PC-3 (cell line): Measurements from ENCODE around the gene CTNNA3. TPM values are rescaled to one million over a fixed set of nuclear protein-coding genes. Genes with fewer than 3 reads are reported as not detected.
A peak's percentile ranks its signal among the peaks of the same experiment; 100 is the strongest.

Experiments
- ATAC-seq: fragments of 200-7000 bp; cut with Tn5 transposase; 2 replicates; pipeline ENCODE4 v1.9.1; 2020; ENCODE audit warnings: mild to moderate bottlenecking, moderate library complexity
- BruUV-seq: library from RNA; stranded (reverse); fragments of 400-500 nt; replicated peaks from 2 replicates; lab custom pipeline; 2021; lab: Mats Ljungman, UMichigan
- CTCF ChIA-PET: fragments of 300-600 bp; sonication (Branson Sonifier 250); formaldehyde crosslinking; loops from one replicate; lab custom pipeline; 2022; ENCODE audit warnings: antibody characterized with exemption; lab: Charles Lee
- POLR2A ChIA-PET: fragments of 300-600 bp; sonication (Branson Sonifier 250); formaldehyde crosslinking; loops from one replicate; lab custom pipeline; 2022; ENCODE audit warnings: antibody characterized with exemption; ENCODE audit not compliant: unreplicated experiment; lab: Charles Lee
- DNase-seq: peaks from one replicate; pipeline ENCODE4 v3.0.0-alpha.2; 2015
- H2AFZ ChIP-seq: fragments of 300-600 bp; sonication (generic); 2 replicates; pipeline ENCODE4 v1.6.0; 2016; ENCODE audit warnings: antibody characterized with exemption, low read length
- H3F3A ChIP-seq: fragments of 300-600 bp; sonication (generic); one replicate; pipeline ENCODE4 v1.6.0; 2017; ENCODE audit warnings: antibody characterized with exemption, low read length, control low read depth, mild to moderate bottlenecking; ENCODE audit not compliant: unreplicated experiment
- H3K27ac ChIP-seq: fragments of 300-600 bp; sonication (generic); 2 replicates; pipeline ENCODE4 v1.5.1; 2016; ENCODE audit warnings: mild to moderate bottlenecking, low read length
- H3K27me3 ChIP-seq: fragments of 300-600 bp; sonication (generic); 2 replicates; pipeline ENCODE4 v1.6.1; 2016; ENCODE audit warnings: low read length, mixed read lengths
- H3K36me3 ChIP-seq: fragments of 300-600 bp; sonication (generic); 2 replicates; pipeline ENCODE4 v1.6.1; 2016; ENCODE audit warnings: low read depth, mixed run types, low read length, mixed read lengths
- H3K4me1 ChIP-seq: fragments of 300-600 bp; sonication (generic); 2 replicates; pipeline ENCODE4 v1.5.1; 2016; ENCODE audit warnings: low read length; ENCODE audit not compliant: insufficient read depth
- H3K4me2 ChIP-seq: fragments of 300-600 bp; sonication (generic); 2 replicates; pipeline ENCODE4 v1.6.0; 2016; ENCODE audit warnings: low read length
- H3K4me3 ChIP-seq: fragments of 300-600 bp; sonication (generic); 2 replicates; pipeline ENCODE4 v1.5.1; 2016; ENCODE audit warnings: mild to moderate bottlenecking, low read length, mixed read lengths
- H3K79me2 ChIP-seq: fragments of 300-600 bp; sonication (generic); 2 replicates; pipeline ENCODE4 v1.6.1; 2017; ENCODE audit warnings: low read length, mixed read lengths
- H3K9ac ChIP-seq: fragments of 300-600 bp; sonication (generic); 2 replicates; pipeline ENCODE4 v1.6.0; 2016; ENCODE audit warnings: mild to moderate bottlenecking, low read length
- H3K9me2 ChIP-seq: fragments of 300-600 bp; sonication (generic); replicated peaks from 2 replicates; pipeline ENCODE4 v1.6.1; 2016; ENCODE audit warnings: mixed run types, low read length, mixed read lengths
- H3K9me3 ChIP-seq: fragments of 300-600 bp; sonication (generic); 2 replicates; pipeline ENCODE4 v1.6.1; 2016; ENCODE audit warnings: low read length, mixed read lengths
- H4K20me1 ChIP-seq: fragments of 300-600 bp; sonication (generic); 2 replicates; pipeline ENCODE4 v1.6.1; 2016; ENCODE audit warnings: low read length, mixed read lengths
- EZH2 ChIP-seq: fragments of 300-600 bp; sonication (generic); IDR thresholded peaks from one replicate; pipeline ENCODE4 v1.6.1; 2017; ENCODE audit warnings: antibody characterized with exemption, mild to moderate bottlenecking, low read length; ENCODE audit not compliant: unreplicated experiment
- EZH2phosphoT487 ChIP-seq: fragments of 300-600 bp; sonication (generic); IDR thresholded peaks from 2 replicates; pipeline ENCODE4 v1.6.1; 2018; ENCODE audit warnings: mild to moderate bottlenecking, antibody characterized with exemption, low read length, borderline replicate concordance
- intact Hi-C: fragments of 100-400 bp; cut with micrococcal nuclease; formaldehyde crosslinking; loops from 2 replicates; pipeline ENCODE4 v1.9.0; 2023
- total RNA-seq: library from RNA; depleted of rRNA; stranded (reverse); fragments of >200 nt; gene quantifications from 2 replicates; pipeline ENCODE4 v1.2.3, GENCODE V29; 2014
- TF ChIP-seq, protein P1 (sequence below): fragments of 300-600 bp; sonication (generic); conservative IDR thresholded peaks from 2 replicates; pipeline ENCODE4 v1.5.1; 2017; ENCODE audit warnings: antibody characterized with exemption, low read depth, mild to moderate bottlenecking, low read length

Gene CTNNA3
- total RNA-seq, 1 experiment from 2014 or later: 1.9 TPM

DNA sequence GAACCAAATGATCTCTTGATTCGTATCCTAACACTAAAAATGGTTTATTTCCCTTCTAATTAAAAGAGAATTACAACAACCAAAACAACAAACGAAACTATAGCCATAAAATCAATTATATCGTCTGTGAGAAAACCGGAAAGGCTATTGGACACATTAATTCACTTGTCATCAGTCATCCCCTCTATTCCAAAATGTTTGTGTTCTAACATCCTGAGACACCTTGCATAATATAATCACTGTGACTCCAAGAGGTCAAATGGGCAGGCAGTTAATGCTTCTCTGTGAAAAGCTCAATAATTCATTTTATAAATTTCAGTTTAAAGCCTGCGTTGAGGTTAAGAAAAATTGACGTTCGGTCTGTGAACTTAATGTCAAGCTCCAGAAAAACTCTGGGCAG, 770.6 kb downstream of the CTNNA3 start:
- no TSS peak for BruUV-seq
- no peak overlapping the region for H3K9ac ChIP-seq
- no peak overlapping the region for H3K27ac ChIP-seq
- ChIA-PET POLR2A (interaction anchor here (0.5 to 0.6 kb wide), 3 partner anchors 10 to 1575 kb away, joined by 3 to 6 read pairs (median 5); no protein-coding TSS in a partner anchor), CTCF (interaction anchor here (0.6 to 2.2 kb wide), 8 partner anchors 10 to 596 kb away, joined by 3 to 17 read pairs (median 6); no protein-coding TSS in a partner anchor)
- no peaks in the 10 kb centered on the region for H3K79me2 ChIP-seq
- no peaks in the 10 kb centered on the region for H3K36me3 ChIP-seq
- intact Hi-C loops: loop anchor here (1.0 to 5.0 kb wide), 4 partner anchors 83 to 408 kb away; no protein-coding TSS in a partner anchor
- ATAC-seq (no peak), DNase-seq (no peak)
- no peaks in the 10 kb centered on the region for H3K9me3 ChIP-seq
- H3F3A ChIP-seq: no peaks in the 10 kb centered on the region
- TF ChIP-seq, protein P1, sequence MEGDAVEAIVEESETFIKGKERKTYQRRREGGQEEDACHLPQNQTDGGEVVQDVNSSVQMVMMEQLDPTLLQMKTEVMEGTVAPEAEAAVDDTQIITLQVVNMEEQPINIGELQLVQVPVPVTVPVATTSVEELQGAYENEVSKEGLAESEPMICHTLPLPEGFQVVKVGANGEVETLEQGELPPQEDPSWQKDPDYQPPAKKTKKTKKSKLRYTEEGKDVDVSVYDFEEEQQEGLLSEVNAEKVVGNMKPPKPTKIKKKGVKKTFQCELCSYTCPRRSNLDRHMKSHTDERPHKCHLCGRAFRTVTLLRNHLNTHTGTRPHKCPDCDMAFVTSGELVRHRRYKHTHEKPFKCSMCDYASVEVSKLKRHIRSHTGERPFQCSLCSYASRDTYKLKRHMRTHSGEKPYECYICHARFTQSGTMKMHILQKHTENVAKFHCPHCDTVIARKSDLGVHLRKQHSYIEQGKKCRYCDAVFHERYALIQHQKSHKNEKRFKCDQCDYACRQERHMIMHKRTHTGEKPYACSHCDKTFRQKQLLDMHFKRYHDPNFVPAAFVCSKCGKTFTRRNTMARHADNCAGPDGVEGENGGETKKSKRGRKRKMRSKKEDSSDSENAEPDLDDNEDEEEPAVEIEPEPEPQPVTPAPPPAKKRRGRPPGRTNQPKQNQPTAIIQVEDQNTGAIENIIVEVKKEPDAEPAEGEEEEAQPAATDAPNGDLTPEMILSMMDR: no peak
- TF ChIP-seq EZH2: no peak
- TF ChIP-seq EZH2phosphoT487: no peak
- peak overlapping the region; percentile 42; the same call in 1 of the 2 replicates for H3K4me3 ChIP-seq
- peak overlapping the region; percentile 68 for H3K4me2 ChIP-seq
- H3K9me2 ChIP-seq: no peaks in the 10 kb centered on the region
- H2AFZ ChIP-seq: peak overlapping the region; percentile 14; the same call in 1 of the 2 replicates
- no peaks in the 10 kb centered on the region for H4K20me1 ChIP-seq
- peaks cover 6% of the 10 kb centered on the region; the same call in 1 of the 2 replicates for H3K27me3 ChIP-seq
- peaks cover 17% of the 10 kb centered on the region for H3K4me1 ChIP-seq

GRCh38 chr10:66924674-66925345, 771.2 kb downstream of the CTNNA3 start:
- BruUV-seq: no TSS peak
- DNase-seq (peak; percentile 89), ATAC-seq (peak; percentile 23; the same call in 1 of the 2 replicates)
- no peak overlapping the region for H3K9ac ChIP-seq
- H3K36me3 ChIP-seq: no peaks in the 10 kb centered on the region
- peak overlapping the region; percentile 68 for H3K4me2 ChIP-seq
- H3F3A ChIP-seq: no peaks in the 10 kb centered on the region
- peaks cover 17% of the 10 kb centered on the region for H3K4me1 ChIP-seq
- ChIA-PET CTCF (interaction anchor here (0.6 to 2.2 kb wide), 5 partner anchors 14 to 276 kb away, joined by 3 to 17 read pairs (median 5); no protein-coding TSS in a partner anchor), POLR2A (no interaction called here)
- intact Hi-C loops: loop anchor here (1.0 to 5.0 kb wide), 4 partner anchors 83 to 408 kb away; no protein-coding TSS in a partner anchor
- H2AFZ ChIP-seq: 0 out of 2 replicates have a peak overlapping the region, but pooled peaks have one; percentile 14
- H3K79me2 ChIP-seq: no peaks in the 10 kb centered on the region
- no peaks in the 10 kb centered on the region for H4K20me1 ChIP-seq
- TF ChIP-seq EZH2phosphoT487 (no peak), EZH2 (no peak)
- H3K9me2 ChIP-seq: no peaks in the 10 kb centered on the region
- peaks cover 6% of the 10 kb centered on the region; the same call in 1 of the 2 replicates for H3K27me3 ChIP-seq
- no peaks in the 10 kb centered on the region for H3K9me3 ChIP-seq
- H3K27ac ChIP-seq: no peak overlapping the region
- no peak overlapping the region for H3K4me3 ChIP-seq

DNA sequence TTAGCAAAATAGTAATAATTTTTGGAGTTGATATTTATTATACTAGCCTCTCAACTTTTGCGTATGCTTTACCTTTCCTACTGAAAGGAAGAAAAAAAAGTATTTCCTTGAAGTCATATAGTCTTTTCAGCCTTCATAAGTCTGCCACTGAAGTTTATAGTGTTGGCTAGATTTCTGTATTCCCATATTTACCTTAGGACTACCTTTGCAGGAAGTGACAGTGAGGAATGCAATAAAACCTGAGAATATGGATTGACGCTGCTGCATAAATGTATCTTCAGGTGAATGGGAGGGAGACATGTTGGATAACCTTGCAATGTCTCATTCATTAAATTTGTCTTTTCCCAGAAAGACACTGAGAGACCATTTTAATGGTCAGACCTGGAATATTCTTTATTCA, 776.7 kb downstream of the CTNNA3 start:
- Histone ChIP-seq H3K4me2 (peak overlapping the region; percentile 0), H3K9me3 (no peaks in the 10 kb centered on the region), H3F3A (no peaks in the 10 kb centered on the region), H3K27ac (no peak overlapping the region), H3K4me1 (peaks cover 20% of the 10 kb centered on the region), H3K27me3 (no peaks in the 10 kb centered on the region), H2AFZ (no peak overlapping the region), H4K20me1 (no peaks in the 10 kb centered on the region), H3K36me3 (no peaks in the 10 kb centered on the region), H3K79me2 (no peaks in the 10 kb centered on the region), H3K9ac (no peak overlapping the region), H3K4me3 (no peak overlapping the region), H3K9me2 (0 out of 2 replicates have a peak, but pooled peaks cover 4% of the 10 kb centered on the region)
- ChIA-PET CTCF (no interaction called here), POLR2A (no interaction called here)
- BruUV-seq: no TSS peak
- TF ChIP-seq, protein P1: no peak
- TF ChIP-seq EZH2phosphoT487: no peak
- no peak for TF ChIP-seq EZH2
- DNase-seq: peak; percentile 87
- ATAC-seq: peak; percentile 54
- intact Hi-C loops: no loop called here
